IPS-15b (cell line): ENCODE results near the gene UBXN2A.

ENCODE experiments used
- H3K27me3 ChIP-seq: one replicate; pipeline ENCODE4 v1.6.1; 2013; ENCODE audit warnings: low read length; ENCODE audit not compliant: control insufficient read depth, insufficient read depth
- H3K36me3 ChIP-seq: one replicate; pipeline ENCODE4 v1.6.1; 2013; ENCODE audit warnings: low read length; ENCODE audit not compliant: control insufficient read depth, insufficient read depth
- H3K4me1 ChIP-seq: one replicate; pipeline ENCODE4 v1.6.1; 2013; ENCODE audit warnings: mild to moderate bottlenecking, low read length; ENCODE audit not compliant: control insufficient read depth, insufficient read depth
- H3K4me3 ChIP-seq: one replicate; pipeline ENCODE4 v1.5.1; 2013; ENCODE audit warnings: low read depth, low read length
- H3K9ac ChIP-seq: one replicate; pipeline ENCODE4 v1.6.1; 2013; ENCODE audit warnings: low read depth, mild to moderate bottlenecking, low read length
- H3K9me3 ChIP-seq: one replicate; pipeline ENCODE4 v1.6.1; 2013; ENCODE audit warnings: mild to moderate bottlenecking, low read length; ENCODE audit not compliant: control insufficient read depth, insufficient read depth

The UBXN2A gene, protein sequence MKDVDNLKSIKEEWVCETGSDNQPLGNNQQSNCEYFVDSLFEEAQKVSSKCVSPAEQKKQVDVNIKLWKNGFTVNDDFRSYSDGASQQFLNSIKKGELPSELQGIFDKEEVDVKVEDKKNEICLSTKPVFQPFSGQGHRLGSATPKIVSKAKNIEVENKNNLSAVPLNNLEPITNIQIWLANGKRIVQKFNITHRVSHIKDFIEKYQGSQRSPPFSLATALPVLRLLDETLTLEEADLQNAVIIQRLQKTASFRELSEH

GRCh38 chr2:23939987-23940717 lies at the start of gene UBXN2A:
TSS of gene UBXN2A (plus strand) at chr2:23940463. CDS start at chr2:23958315, 17,852 bp downstream.
- H3K36me3 ChIP-seq = no peaks in the 10 kb centered on the region
- H3K4me1 ChIP-seq = peaks cover 3% of the 10 kb centered on the region
- peak within 1 kb of the TSS; percentile 89 for H3K4me3 ChIP-seq
- no peaks in the 10 kb centered on the region for H3K9me3 ChIP-seq
- H3K9ac ChIP-seq = peak within 1 kb of the TSS; percentile 66
- no peaks in the 10 kb centered on the region for H3K27me3 ChIP-seq

- no peaks in the 10 kb centered on the region for H3K36me3 ChIP-seq
- no peak overlapping the region for H3K9ac ChIP-seq
- H3K9me3 ChIP-seq = no peaks in the 10 kb centered on the region
- no peak overlapping the region for H3K4me3 ChIP-seq
- H3K27me3 ChIP-seq = no peaks in the 10 kb centered on the region
- H3K4me1 ChIP-seq = no peaks in the 10 kb centered on the region
These were observed 40.1 kb upstream of the UBXN2A start for GRCh38 chr2:23900133-23900532.

GRCh38 chr2:23900541-23901322 lies 39.5 kb upstream of the UBXN2A start:
- no peaks in the 10 kb centered on the region for H3K4me1 ChIP-seq

DNA sequence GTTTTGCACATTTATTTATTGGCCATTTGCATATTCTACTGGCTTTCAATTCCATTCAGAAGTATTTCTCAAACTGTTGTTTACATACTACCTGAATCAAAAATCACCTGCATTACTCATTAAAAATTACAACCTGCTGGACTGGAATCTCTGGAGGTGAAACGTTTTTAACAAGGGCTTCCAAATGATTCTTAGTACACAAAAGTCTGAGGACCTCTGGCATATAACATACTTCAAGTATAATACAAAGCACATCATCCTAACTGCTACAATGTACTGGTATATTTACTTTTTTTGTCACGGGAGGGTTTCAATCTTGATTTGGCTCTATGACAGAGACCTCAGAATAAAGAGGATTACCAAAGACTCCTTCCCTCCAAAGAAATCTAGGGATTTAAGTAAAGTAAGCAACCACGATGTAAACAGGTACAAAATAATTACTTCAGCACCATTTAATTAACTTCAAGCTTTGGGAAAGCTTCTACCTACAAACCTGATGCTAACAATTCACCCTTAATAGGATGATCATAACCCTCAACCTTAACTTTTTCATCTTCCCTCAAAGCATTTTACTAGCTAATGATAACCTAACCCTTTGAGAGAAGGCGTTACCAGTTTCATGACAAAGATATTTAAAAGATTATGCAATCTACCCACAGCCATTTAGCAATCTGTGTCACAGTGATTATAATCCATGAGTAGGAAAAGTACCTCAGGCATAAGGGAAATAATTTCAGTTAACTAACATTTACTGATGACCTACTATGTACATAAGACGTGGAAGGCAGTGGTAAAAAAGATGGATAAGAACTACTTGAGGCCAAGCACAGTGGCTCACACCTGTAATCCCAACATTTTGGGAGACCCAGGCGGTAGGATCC lies 38.1 kb upstream of the UBXN2A start:
- no peaks in the 10 kb centered on the region for H3K4me1 ChIP-seq

More at GRCh38 chr2:23900541-23901322, 39.5 kb upstream of the UBXN2A start:
- H3K4me3 ChIP-seq = no peak overlapping the region
- H3K9me3 ChIP-seq = no peaks in the 10 kb centered on the region
- H3K27me3 ChIP-seq = no peaks in the 10 kb centered on the region
- H3K9ac ChIP-seq = no peak overlapping the region
- H3K36me3 ChIP-seq = no peaks in the 10 kb centered on the region

GRCh38 chr2:23903034-23903433 lies 37.2 kb upstream of the UBXN2A start:
- Histone ChIP-seq H3K27me3 (no peaks in the 10 kb centered on the region), H3K4me1 (no peaks in the 10 kb centered on the region), H3K36me3 (no peaks in the 10 kb centered on the region), H3K4me3 (no peak overlapping the region), H3K9ac (no peak overlapping the region), H3K9me3 (no peaks in the 10 kb centered on the region)

More for the DNA sequence above, 38.1 kb upstream of the UBXN2A start:
- Histone ChIP-seq H3K9ac (no peak overlapping the region), H3K36me3 (no peaks in the 10 kb centered on the region), H3K9me3 (no peaks in the 10 kb centered on the region), H3K27me3 (no peaks in the 10 kb centered on the region), H3K4me3 (no peak overlapping the region)

DNA sequence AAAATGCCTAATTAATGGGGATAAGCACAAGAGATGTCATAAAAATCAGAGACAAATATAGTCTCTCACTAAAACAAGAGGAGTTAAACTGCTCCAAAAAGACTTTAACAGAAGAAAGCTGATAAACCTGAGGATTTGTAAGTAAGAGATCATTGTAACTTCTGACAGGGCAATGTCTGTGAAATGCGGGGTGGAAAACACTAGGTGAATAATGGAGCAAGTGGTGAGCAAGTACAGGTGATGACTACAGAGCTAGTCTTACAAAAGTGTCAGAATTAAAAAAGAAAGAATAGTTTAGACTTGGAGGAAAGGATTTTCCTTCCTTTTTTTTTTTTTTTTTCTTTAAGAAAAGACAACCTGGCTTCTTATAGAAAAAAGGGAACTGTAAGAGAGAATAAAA lies 36.0 kb upstream of the UBXN2A start:
- no peaks in the 10 kb centered on the region for H3K4me1 ChIP-seq
- H3K27me3 ChIP-seq = no peaks in the 10 kb centered on the region
- no peak overlapping the region for H3K9ac ChIP-seq
- H3K36me3 ChIP-seq = no peaks in the 10 kb centered on the region
- H3K9me3 ChIP-seq = no peaks in the 10 kb centered on the region
- H3K4me3 ChIP-seq = no peak overlapping the region

GRCh38 chr2:23904692-23905091 lies 35.6 kb upstream of the UBXN2A start:
- Histone ChIP-seq H3K36me3 (no peaks in the 10 kb centered on the region), H3K4me1 (no peaks in the 10 kb centered on the region), H3K9ac (no peak overlapping the region)

GRCh38 chr2:23905155-23905554 lies 35.1 kb upstream of the UBXN2A start:
- Histone ChIP-seq H3K4me1 (no peaks in the 10 kb centered on the region), H3K4me3 (no peak overlapping the region), H3K9ac (no peak overlapping the region), H3K27me3 (no peaks in the 10 kb centered on the region), H3K9me3 (no peaks in the 10 kb centered on the region), H3K36me3 (no peaks in the 10 kb centered on the region)

More at GRCh38 chr2:23904692-23905091, 35.6 kb upstream of the UBXN2A start:
- Histone ChIP-seq H3K4me3 (no peak overlapping the region), H3K9me3 (no peaks in the 10 kb centered on the region), H3K27me3 (no peaks in the 10 kb centered on the region)

DNA sequence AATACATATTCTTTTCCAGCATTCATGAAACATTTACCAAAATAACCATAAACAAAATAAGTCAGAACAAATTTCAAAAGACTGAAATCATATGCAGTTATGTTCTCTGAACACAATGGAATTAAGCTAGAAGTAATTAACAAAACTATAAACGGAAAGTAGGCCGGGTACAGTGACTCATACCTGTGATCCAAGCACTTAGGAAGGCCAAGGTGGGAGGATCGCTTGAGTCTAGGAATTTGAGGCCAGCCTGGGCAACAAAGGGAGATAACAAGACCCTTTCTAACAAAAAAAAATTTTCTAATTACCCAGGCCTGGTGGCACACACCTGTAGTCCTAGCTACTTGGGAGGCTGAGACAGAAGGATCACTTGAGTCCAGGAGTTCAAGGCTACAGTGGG lies 28.2 kb upstream of the UBXN2A start:
- Histone ChIP-seq H3K27me3 (no peaks in the 10 kb centered on the region), H3K9me3 (no peaks in the 10 kb centered on the region), H3K9ac (no peak overlapping the region), H3K4me1 (peaks cover 7% of the 10 kb centered on the region), H3K4me3 (no peak overlapping the region), H3K36me3 (no peaks in the 10 kb centered on the region)

DNA sequence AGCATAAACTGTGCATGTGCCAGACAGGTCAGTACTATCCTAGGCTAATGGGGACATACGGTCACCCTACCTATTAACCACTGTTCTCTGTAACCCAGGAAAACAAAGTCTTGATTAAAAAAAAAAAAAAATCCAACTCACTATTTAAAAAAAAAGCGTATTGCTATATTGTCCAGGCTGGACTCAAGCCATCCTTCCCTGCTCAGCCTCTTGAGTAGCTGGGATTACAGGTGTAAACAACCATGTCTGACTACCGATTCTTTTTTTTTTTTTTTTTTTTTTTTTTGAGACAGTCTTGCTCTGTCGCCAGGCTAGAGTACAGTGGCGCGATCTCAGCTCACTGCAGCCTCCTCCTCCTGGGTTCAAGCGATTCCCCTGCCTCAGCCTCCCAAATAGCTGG lies 24.9 kb upstream of the UBXN2A start:
- no peaks in the 10 kb centered on the region for H3K36me3 ChIP-seq
- H3K4me1 ChIP-seq = peaks cover 8% of the 10 kb centered on the region
- H3K4me3 ChIP-seq = no peak overlapping the region
- no peaks in the 10 kb centered on the region for H3K27me3 ChIP-seq
- H3K9me3 ChIP-seq = no peaks in the 10 kb centered on the region
- H3K9ac ChIP-seq = no peak overlapping the region
